ENCODE results near the gene CCDC134.
A peak's percentile ranks its signal among the peaks of the same experiment; 100 is the strongest.
"Not testable (repeated sequence)": the region's sequence is repeated elsewhere in the genome, so short reads cannot be mapped to it uniquely, and the experiment has no call there.

CCDC134 gene

DNA sequence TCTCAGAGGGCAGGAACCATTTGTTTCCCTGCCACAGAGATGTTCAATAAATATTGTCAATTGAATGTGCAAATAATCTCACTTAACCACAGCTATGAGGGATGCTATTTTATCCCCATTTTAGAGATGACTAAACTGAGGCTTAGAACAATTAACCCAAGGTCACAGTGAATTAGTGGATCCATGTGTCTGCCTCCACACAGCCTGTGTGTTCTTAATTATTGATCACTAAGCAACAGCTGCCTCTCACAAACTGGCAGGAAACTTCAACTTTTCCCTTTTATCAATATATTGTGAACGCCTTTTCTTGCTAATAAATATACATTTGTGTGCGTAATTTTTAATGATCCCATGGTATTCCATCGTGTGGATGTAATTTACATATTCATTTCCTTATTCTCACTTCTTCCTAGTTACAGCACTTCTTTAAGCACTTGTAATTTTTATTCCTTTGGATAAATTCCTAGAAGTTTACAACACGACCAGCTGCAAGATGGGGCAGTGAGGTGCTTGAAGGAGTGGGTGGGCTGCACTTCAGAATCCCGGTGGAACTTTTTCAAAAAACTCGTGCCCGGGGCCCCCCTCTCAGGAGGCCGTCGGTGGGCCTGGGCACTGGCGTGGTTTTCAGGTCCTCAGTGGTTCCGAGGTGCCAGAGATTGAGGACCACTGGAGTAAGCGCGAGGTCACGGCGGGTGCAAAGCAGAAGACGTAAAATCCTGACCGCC is 31.5 kb downstream of the CCDC134 start:
- H3K27ac ChIP-seq (ENCODE audit: insufficient read depth, low read length, poor library complexity, severe bottlenecking), result peak overlapping the region; percentile 95
- H3K36me3 ChIP-seq (ENCODE audit: control insufficient read depth, insufficient read depth, low read length), result peaks cover 7% of the 10 kb centered on the region
- no peaks in the 10 kb centered on the region for H3K9me3 ChIP-seq (ENCODE audit: control insufficient read depth, low read length)
- H3K27me3 ChIP-seq (replicated peaks; ENCODE audit: control insufficient read depth, insufficient read depth, low read length, poor library complexity, severe bottlenecking), result no peaks in the 10 kb centered on the region
- DNase-seq, result no peak
- peaks cover 13% of the 10 kb centered on the region for H3K4me1 ChIP-seq (ENCODE audit: control insufficient read depth, insufficient read depth, low read length, poor library complexity, severe bottlenecking)
- peak overlapping the region; percentile 83 for H3K4me3 ChIP-seq (ENCODE audit: insufficient read depth, low read depth, low read length, poor library complexity, severe bottlenecking)

DNA sequence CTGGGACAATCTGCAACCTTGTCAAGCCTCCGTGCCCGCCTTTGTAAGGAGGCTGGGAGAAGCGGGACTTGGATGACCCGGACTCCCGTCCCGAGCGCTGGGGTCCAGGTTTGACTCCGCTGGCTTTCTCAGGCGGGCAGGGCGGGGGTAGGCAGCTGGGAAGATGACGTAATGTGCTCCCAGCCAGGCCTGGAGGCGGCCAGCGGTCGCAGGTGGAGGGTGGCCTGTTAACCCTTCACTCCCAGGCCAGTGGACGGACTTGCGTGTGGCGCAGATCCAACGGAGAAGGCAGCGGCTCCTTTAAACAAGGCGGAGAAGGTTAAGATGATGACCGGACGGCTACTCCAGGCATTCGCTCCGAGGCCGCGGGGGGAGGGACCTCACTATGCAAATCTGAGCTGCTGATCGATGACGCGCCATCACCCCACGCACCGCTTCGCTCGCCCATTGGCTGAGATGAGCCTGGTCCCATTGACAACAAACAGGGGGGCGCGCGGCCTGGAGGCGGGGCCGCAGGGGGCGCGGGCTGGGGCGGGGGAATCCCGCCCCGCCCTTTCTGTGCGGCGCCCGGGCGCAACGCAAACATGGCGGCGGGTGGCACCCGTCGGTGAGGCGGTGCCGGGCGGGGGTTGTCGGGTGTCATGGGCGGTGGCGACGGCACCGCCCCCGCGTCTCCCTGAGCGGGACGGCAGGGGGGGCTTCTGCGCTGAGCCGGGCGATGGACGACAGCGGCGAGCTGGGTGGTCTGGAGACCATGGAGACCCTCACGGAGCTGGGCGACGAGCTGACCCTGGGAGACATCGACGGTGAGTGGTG is 32.3 kb downstream of the CCDC134 start, which contains the start of gene SREBF2:
SREBF2 (plus strand) TSS at position 553 of the 816 bp plus-strand sequence; CDS start at position 719, 166 bp downstream.
- no peaks in the 10 kb centered on the region for H3K9me3 ChIP-seq (ENCODE audit: control insufficient read depth, low read length)
- H3K27ac ChIP-seq (ENCODE audit: insufficient read depth, low read length, poor library complexity, severe bottlenecking), result peak within 1 kb of the TSS; percentile 95
- peaks cover 13% of the 10 kb centered on the region for H3K4me1 ChIP-seq (ENCODE audit: control insufficient read depth, insufficient read depth, low read length, poor library complexity, severe bottlenecking)
- H3K4me3 ChIP-seq (ENCODE audit: insufficient read depth, low read depth, low read length, poor library complexity, severe bottlenecking), result peak within 1 kb of the TSS; percentile 83
- peaks cover 7% of the 10 kb centered on the region for H3K36me3 ChIP-seq (ENCODE audit: control insufficient read depth, insufficient read depth, low read length)
- peak; percentile 98 to 99 (median 98) for DNase-seq
- H3K27me3 ChIP-seq (replicated peaks; ENCODE audit: control insufficient read depth, insufficient read depth, low read length, poor library complexity, severe bottlenecking), result no peaks in the 10 kb centered on the region

DNA sequence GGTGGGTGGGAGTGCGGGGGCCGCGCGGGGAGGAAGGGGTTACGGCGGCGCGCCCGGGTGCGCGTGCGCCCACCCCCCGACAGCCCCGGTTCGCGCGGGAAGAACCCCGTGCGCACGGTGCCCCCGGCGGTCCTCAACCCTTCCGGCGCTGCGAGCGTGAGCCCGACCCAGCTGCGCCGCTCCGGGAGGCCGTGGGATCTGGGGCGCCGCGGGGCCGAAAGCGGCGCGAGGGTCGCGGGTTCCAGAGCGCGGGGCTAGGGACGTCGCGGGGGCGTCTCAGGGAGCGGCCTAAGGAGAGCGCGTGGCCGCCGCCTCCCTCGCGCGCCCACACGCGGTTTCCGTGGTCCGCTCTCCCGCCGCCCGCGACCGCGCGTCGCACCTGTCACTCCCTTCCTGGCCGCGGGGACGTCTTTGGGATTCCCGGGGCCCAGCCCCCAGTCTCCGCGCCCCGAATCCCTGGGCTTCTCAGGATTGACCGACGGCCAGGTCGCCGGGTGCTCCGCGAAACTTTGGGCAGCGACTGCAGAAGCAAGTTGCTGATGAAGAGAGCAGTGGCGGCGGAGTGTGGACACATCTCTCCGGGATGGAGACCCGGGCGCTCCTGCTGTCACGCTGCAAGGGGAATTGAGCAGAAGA is 33.0 kb downstream of the CCDC134 start:
- H3K4me1 ChIP-seq (ENCODE audit: control insufficient read depth, insufficient read depth, low read length, poor library complexity, severe bottlenecking), result peaks cover 13% of the 10 kb centered on the region

DNA sequence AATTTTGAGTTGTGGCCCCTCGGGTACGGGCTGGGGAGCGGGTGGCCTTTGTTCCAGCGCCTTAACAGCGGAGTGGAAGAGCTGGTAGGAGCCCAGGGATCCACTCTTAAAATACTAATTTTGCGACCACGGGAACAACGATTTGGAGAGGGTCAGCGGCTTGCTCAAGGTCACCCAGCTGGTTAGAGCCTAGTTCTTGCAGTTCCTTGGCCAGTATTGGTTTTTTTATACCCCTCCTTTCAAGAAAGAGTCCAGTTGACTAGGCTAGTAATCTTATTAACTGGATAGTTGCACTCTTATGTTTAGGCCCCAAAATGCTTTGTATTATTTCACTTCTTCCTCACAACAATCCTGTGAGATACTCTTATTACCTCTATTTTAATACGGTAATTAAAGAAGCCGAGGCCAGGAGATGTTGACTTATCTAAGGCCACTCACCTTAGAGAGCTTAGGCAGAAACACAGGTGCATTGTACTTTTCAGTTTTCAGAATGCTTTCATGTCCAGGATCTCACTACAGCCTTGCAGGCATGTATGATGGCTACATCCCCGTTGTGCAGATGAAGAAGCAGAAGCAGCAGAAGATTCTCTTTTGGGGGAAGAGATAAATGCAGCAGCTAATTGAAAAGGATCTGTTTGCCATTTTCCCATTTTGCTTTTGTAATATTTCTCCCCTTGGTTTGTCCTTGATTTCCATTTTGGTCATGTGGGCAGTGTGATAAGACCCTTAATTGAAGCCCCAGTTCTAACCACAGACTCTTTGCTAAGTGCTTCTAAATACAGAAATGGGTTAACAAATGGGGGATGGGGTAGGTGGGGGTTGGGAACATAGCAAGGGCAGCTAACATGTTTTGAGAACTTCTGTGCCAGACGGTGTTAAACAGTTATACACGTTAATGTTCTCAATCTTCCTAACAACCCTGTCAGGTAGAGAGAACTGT is 33.8 kb downstream of the CCDC134 start:
- H3K4me1 ChIP-seq (ENCODE audit: control insufficient read depth, insufficient read depth, low read length, poor library complexity, severe bottlenecking), result peaks cover 13% of the 10 kb centered on the region
- H3K27ac ChIP-seq (ENCODE audit: insufficient read depth, low read length, poor library complexity, severe bottlenecking), result peak overlapping the region; percentile 95
- H3K27me3 ChIP-seq (replicated peaks; ENCODE audit: control insufficient read depth, insufficient read depth, low read length, poor library complexity, severe bottlenecking), result no peaks in the 10 kb centered on the region
- no peaks in the 10 kb centered on the region for H3K9me3 ChIP-seq (ENCODE audit: control insufficient read depth, low read length)
- peaks cover 7% of the 10 kb centered on the region for H3K36me3 ChIP-seq (ENCODE audit: control insufficient read depth, insufficient read depth, low read length)
- H3K4me3 ChIP-seq (ENCODE audit: insufficient read depth, low read depth, low read length, poor library complexity, severe bottlenecking), result peak overlapping the region; percentile 61
- no peak for DNase-seq

More for the DNA sequence above, 33.0 kb downstream of the CCDC134 start:
- Histone ChIP-seq H3K27ac (ENCODE audit: insufficient read depth, low read length, poor library complexity, severe bottlenecking) (peak overlapping the region; percentile 95), H3K9me3 (ENCODE audit: control insufficient read depth, low read length) (no peaks in the 10 kb centered on the region), H3K36me3 (ENCODE audit: control insufficient read depth, insufficient read depth, low read length) (peaks cover 7% of the 10 kb centered on the region), H3K4me3 (ENCODE audit: insufficient read depth, low read depth, low read length, poor library complexity, severe bottlenecking) (peak overlapping the region; percentile 61), H3K27me3 (replicated peaks; ENCODE audit: control insufficient read depth, insufficient read depth, low read length, poor library complexity, severe bottlenecking) (no peaks in the 10 kb centered on the region)
- DNase-seq, result peak; percentile 17 to 43 (median 38)

DNA sequence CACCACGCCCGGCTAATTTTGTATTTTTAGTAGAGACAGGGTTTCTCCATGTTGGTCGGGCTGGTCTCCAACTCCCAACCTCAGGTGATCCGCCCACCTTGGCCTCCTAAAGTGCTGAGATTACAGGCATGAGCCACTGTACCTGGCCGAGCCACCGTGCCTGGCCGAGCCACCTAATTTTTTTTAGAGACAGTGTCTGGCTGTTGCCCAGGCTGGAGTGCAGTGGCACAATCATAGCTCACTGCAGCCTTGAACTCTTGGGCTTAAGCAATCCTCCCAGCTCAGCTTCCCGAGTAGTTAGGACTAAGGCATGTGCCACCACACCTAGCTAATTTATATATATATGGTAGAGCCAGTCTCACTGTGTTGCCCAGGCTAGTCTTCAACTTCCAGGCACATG is 35.0 kb downstream of the CCDC134 start:
- DNase-seq; H3K27ac ChIP-seq (ENCODE audit: insufficient read depth, low read length, poor library complexity, severe bottlenecking); H3K36me3 ChIP-seq (ENCODE audit: control insufficient read depth, insufficient read depth, low read length); H3K27me3 ChIP-seq (replicated peaks; ENCODE audit: control insufficient read depth, insufficient read depth, low read length, poor library complexity, severe bottlenecking); H3K9me3 ChIP-seq (ENCODE audit: control insufficient read depth, low read length); H3K4me3 ChIP-seq (ENCODE audit: insufficient read depth, low read depth, low read length, poor library complexity, severe bottlenecking): not testable (repeated sequence)
- H3K4me1 ChIP-seq (ENCODE audit: control insufficient read depth, insufficient read depth, low read length, poor library complexity, severe bottlenecking), result peaks cover 13% of the 10 kb centered on the region

DNA sequence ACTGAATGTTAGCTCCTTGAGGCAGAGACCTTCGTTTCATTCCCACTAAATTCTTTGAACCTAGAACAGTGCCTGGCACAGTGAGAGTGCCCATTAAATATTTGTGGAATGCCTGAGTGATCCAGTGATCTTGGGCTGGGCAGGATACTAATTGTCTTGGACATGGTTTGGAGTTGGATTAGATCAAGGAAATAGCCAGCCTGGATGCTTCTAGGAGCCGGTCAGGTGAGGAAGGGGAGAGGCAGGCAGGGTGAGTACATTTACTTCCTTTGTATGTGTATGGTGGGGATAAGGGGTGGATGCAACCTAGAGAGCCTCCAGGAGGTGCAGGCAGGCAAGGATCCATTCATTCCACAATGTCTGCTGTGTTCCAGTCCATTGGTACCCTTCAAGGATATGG is 36.1 kb downstream of the CCDC134 start:
- peaks cover 13% of the 10 kb centered on the region for H3K4me1 ChIP-seq (ENCODE audit: control insufficient read depth, insufficient read depth, low read length, poor library complexity, severe bottlenecking)
- H3K27me3 ChIP-seq (replicated peaks; ENCODE audit: control insufficient read depth, insufficient read depth, low read length, poor library complexity, severe bottlenecking), result no peaks in the 10 kb centered on the region
- peaks cover 7% of the 10 kb centered on the region for H3K36me3 ChIP-seq (ENCODE audit: control insufficient read depth, insufficient read depth, low read length)
- no peak overlapping the region for H3K27ac ChIP-seq (ENCODE audit: insufficient read depth, low read length, poor library complexity, severe bottlenecking)
- no peak for DNase-seq
- no peak overlapping the region for H3K4me3 ChIP-seq (ENCODE audit: insufficient read depth, low read depth, low read length, poor library complexity, severe bottlenecking)
- H3K9me3 ChIP-seq (ENCODE audit: control insufficient read depth, low read length), result no peaks in the 10 kb centered on the region

DNA sequence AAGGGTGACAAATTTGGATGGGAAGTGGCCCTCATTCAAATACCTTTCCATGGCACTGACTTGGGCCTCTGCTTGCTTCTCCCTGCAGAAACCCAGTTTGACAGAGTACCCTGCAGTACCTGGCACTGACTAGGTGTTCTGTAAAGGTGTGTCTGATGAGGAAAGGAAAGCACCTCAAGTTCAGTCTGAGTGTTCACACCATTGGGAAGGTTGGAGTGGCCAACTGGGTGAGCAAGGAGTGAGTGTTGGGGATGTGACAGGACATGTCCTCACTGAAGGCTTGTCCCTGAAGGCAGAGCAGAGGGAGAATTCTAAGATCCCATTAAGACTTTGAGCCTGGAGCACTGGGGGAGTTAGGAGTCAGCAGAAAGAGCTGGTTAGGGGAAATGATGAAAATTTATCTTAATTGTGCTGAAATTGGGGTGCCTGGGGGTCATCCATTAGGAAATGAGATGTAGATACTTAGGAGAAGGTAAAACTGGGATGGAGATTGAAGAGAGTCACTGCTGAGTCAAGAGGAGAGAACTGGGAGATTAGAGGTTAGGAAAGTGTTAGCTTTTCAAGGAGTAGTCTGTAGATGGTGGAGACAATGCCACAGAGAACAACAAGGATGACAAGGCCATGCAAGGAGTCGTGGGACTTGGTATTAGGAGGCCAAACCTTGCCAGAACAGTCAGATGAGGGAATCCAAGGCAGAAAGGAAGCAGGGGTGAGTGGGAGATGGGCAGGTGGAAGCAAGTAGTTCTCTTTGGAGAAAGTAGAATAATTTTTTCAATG is 38.6 kb downstream of the CCDC134 start:
- peaks cover 3% of the 10 kb centered on the region for H3K4me1 ChIP-seq (ENCODE audit: control insufficient read depth, insufficient read depth, low read length, poor library complexity, severe bottlenecking)
- DNase-seq, result no peak
- no peaks in the 10 kb centered on the region for H3K27me3 ChIP-seq (replicated peaks; ENCODE audit: control insufficient read depth, insufficient read depth, low read length, poor library complexity, severe bottlenecking)
- no peak overlapping the region for H3K4me3 ChIP-seq (ENCODE audit: insufficient read depth, low read depth, low read length, poor library complexity, severe bottlenecking)
- H3K36me3 ChIP-seq (ENCODE audit: control insufficient read depth, insufficient read depth, low read length), result peaks cover 14% of the 10 kb centered on the region
- no peak overlapping the region for H3K27ac ChIP-seq (ENCODE audit: insufficient read depth, low read length, poor library complexity, severe bottlenecking)
- H3K9me3 ChIP-seq (ENCODE audit: control insufficient read depth, low read length), result no peaks in the 10 kb centered on the region

DNA sequence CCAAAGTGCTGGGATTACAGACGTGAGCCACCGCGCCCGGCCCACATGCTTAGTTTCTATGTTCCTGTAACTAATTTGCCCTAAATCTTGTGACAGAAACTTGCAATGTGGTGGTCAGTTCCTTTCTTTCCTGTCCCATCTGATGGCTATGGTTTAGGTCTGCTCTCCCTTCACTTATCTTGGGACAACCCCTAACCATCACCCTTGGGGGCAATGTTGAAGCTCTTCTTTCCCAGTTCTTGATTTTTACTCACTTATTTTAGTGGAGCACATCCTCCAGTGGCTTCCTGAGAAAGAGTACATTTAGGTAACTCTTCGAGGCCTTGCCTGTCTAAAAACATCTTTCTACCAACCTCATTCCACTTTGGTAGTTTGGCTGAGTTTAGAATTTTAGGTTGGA is 39.7 kb downstream of the CCDC134 start:
- Histone ChIP-seq H3K27ac (ENCODE audit: insufficient read depth, low read length, poor library complexity, severe bottlenecking) (no peak overlapping the region), H3K4me1 (ENCODE audit: control insufficient read depth, insufficient read depth, low read length, poor library complexity, severe bottlenecking) (no peaks in the 10 kb centered on the region), H3K27me3 (replicated peaks; ENCODE audit: control insufficient read depth, insufficient read depth, low read length, poor library complexity, severe bottlenecking) (no peaks in the 10 kb centered on the region), H3K4me3 (ENCODE audit: insufficient read depth, low read depth, low read length, poor library complexity, severe bottlenecking) (no peak overlapping the region), H3K9me3 (ENCODE audit: control insufficient read depth, low read length) (no peaks in the 10 kb centered on the region), H3K36me3 (ENCODE audit: control insufficient read depth, insufficient read depth, low read length) (peaks cover 14% of the 10 kb centered on the region)
- no peak for DNase-seq

Measured in effector memory CD4-positive, alpha-beta T cell (primary cell).